Measurements from ENCODE around the gene NMT1.

DNA sequence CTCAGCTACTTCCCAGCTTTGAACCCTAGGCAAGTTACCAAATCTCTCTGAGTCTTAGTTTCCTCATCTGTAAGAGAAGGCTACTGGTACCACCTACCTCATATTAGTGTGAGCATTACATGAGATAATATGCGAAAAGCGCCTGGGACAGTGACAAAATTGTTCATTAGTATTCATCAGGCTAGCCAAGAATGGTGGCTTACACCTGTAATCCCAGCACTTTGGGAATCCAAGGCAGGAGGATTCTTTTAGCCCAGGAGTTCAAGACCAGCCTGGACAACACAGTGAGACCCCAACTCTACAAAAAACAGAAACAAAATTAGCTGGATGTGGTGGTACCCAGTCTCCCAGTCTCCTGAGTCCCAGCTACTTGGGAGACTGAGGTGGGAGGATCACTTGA lies 67.9 kb downstream of the NMT1 start:
- TF ChIP-seq CTCF (IDR thresholded peaks at IDR 0.05): no peak
- no peak for TF ChIP-seq EP300 (IDR thresholded peaks at IDR 0.05)
- TF ChIP-seq POLR2A (IDR thresholded peaks at IDR 0.05): no peak
- TF ChIP-seq POLR2AphosphoS5 (IDR thresholded peaks at IDR 0.05): no peak
